Astrocyte (in vitro differentiated cells and primary cell): ENCODE results near the gene SEMA7A.

Experiments used
- EZH2 ChIP-seq: IDR thresholded peaks from 2 replicates; pipeline ENCODE4 v1.6.1; 2012; ENCODE audit warnings: mild to moderate bottlenecking, low read length, inconsistent platforms; ENCODE audit not compliant: insufficient read depth
- TF ChIP-seq, protein P1 (sequence below): IDR thresholded peaks from 2 replicates; pipeline ENCODE4 v1.5.1; 2011; ENCODE audit warnings: low read depth, mild to moderate bottlenecking, inconsistent platforms, low read length, moderate library complexity; ENCODE audit not compliant: insufficient read depth

- TF ChIP-seq, protein P1, sequence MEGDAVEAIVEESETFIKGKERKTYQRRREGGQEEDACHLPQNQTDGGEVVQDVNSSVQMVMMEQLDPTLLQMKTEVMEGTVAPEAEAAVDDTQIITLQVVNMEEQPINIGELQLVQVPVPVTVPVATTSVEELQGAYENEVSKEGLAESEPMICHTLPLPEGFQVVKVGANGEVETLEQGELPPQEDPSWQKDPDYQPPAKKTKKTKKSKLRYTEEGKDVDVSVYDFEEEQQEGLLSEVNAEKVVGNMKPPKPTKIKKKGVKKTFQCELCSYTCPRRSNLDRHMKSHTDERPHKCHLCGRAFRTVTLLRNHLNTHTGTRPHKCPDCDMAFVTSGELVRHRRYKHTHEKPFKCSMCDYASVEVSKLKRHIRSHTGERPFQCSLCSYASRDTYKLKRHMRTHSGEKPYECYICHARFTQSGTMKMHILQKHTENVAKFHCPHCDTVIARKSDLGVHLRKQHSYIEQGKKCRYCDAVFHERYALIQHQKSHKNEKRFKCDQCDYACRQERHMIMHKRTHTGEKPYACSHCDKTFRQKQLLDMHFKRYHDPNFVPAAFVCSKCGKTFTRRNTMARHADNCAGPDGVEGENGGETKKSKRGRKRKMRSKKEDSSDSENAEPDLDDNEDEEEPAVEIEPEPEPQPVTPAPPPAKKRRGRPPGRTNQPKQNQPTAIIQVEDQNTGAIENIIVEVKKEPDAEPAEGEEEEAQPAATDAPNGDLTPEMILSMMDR: no peak
- TF ChIP-seq EZH2: no peak
Observed at GRCh38 chr15:74425630-74426029, 8.1 kb downstream of the SEMA7A start.
